Tibial nerve (tissue), 4 donors: ENCODE results near the gene MOV10L1. TPM values are rescaled to one million over a fixed set of nuclear protein-coding genes. Genes with fewer than 3 reads are reported as not detected.

Source experiments
- DNase-seq, 2 donors: peaks; one replicate each; pipeline ENCODE4 v3.0.0-alpha.2; 2019; ENCODE audit warnings: low spot score in 2 of 2
- H3K27ac ChIP-seq, 4 donors: fragments of 200-600 bp; sonication (generic) in 3 of 4; one replicate each; pipeline ENCODE4 v1.5.1; 2017 to 2019; ENCODE audit warnings: mild to moderate bottlenecking in 1 of 4
- H3K27me3 ChIP-seq, 2 donors: fragments of 200-600 bp; sonication (generic) in 1 of 2; one replicate each; pipeline versions ENCODE4 v1.5.1 to v1.6.0; 2017 to 2019
- H3K36me3 ChIP-seq, 3 donors: fragments of 200-600 bp; sonication (generic); one replicate each; pipeline ENCODE4 v1.5.1; 2018 to 2019
- H3K4me1 ChIP-seq, 4 donors: fragments of 200-600 bp; sonication (generic) in 3 of 4; one replicate each; pipeline ENCODE4 v1.5.1; 2017 to 2019
- H3K4me3 ChIP-seq, 4 donors: fragments of 200-600 bp; sonication (generic) in 3 of 4; one replicate each; pipeline ENCODE4 v1.5.1; 2017 to 2019; ENCODE audit warnings: mild to moderate bottlenecking in 1 of 4, moderate library complexity in 1 of 4
- H3K9me3 ChIP-seq, 4 donors: fragments of 200-600 bp; sonication (generic) in 3 of 4; one replicate each; pipeline ENCODE4 v1.5.1; 2017 to 2019
- CTCF ChIP-seq, 5 experiments: fragments of 200-600 bp in 3 of 5; fragments of 450-650 bp in 2 of 5; sonication (generic) in 3 of 5; IDR thresholded peaks; one replicate each; pipeline ENCODE4 v1.5.1; 2016 to 2019; ENCODE audit warnings: antibody characterized with exemption in 5 of 5, mild to moderate bottlenecking in 3 of 5, moderate library complexity in 2 of 5
- EP300 ChIP-seq, 2 donors: sonication (generic); formaldehyde crosslinking; IDR thresholded peaks; one replicate each; pipeline ENCODE4 v1.6.1; 2017; ENCODE audit warnings: antibody characterized with exemption in 2 of 2, mild to moderate bottlenecking in 1 of 2
- POLR2A ChIP-seq, 2 donors: fragments of 450-650 bp; IDR thresholded peaks; one replicate each; pipeline ENCODE4 v1.6.1; 2017; ENCODE audit warnings: antibody characterized with exemption in 2 of 2, mild to moderate bottlenecking in 2 of 2, moderate library complexity in 2 of 2
- WGBS, 2 donors: methylation state at CpG; one replicate each; pipeline ENCODE4 v1.1.5; 2018; 5-methylcytosine and 5-hydroxymethylcytosine counted together
- total RNA-seq, 4 donors: library from RNA; depleted of rRNA; stranded (reverse); fragments of >200 nt; gene quantifications; one replicate each; pipeline ENCODE4 v1.1.0, GENCODE V29; 2016

Gene MOV10L1
- total RNA-seq, 4 donors from 2014 or later: 1.0 to 3.7 (median 2.6) TPM

- no peaks in the 10 kb centered on the region for H3K4me1 ChIP-seq
- H3K4me3 ChIP-seq: no peak overlapping the region
- WGBS, 2 donors: 80 to 86% methylated on average over 9 of the region's 9 CpGs
- TF ChIP-seq CTCF (IDR thresholded peaks at IDR 0.05) (no peak), EP300 (IDR thresholded peaks at IDR 0.05) (no peak), POLR2A (IDR thresholded peaks at IDR 0.05) (no peak)
- H3K9me3 ChIP-seq: no peaks in the 10 kb centered on the region
- no peak for DNase-seq
- peaks cover 0 to 22% of the 10 kb centered on the region in 2 donors for H3K27me3 ChIP-seq
- no peaks in the 10 kb centered on the region for H3K36me3 ChIP-seq
- H3K27ac ChIP-seq: no peak overlapping the region
These were observed 11.0 kb upstream of the MOV10L1 start for GRCh38 chr22:50078761-50079160.

- TF ChIP-seq EP300 (IDR thresholded peaks at IDR 0.05): no peak
- no peak for TF ChIP-seq POLR2A (IDR thresholded peaks at IDR 0.05)
- no peak for TF ChIP-seq CTCF (IDR thresholded peaks at IDR 0.05)
- Histone ChIP-seq H3K27ac (no peak overlapping the region), H3K4me3 (no peak overlapping the region), H3K27me3 (peaks cover 0 to 29% of the 10 kb centered on the region in 2 donors), H3K9me3 (no peaks in the 10 kb centered on the region), H3K36me3 (no peaks in the 10 kb centered on the region), H3K4me1 (peaks cover 0 to 9% (median 0%) of the 10 kb centered on the region in 4 donors)
- WGBS, 2 donors: 78 to 79% methylated on average over 13 of the region's 13 CpGs
- DNase-seq: no peak
These were observed 9.7 kb upstream of the MOV10L1 start for GRCh38 chr22:50080077-50080465.

- no peaks in the 10 kb centered on the region for H3K9me3 ChIP-seq
- H3K27me3 ChIP-seq: peaks cover 0 to 29% of the 10 kb centered on the region in 2 donors
- TF ChIP-seq CTCF (IDR thresholded peaks at IDR 0.05) (no peak), POLR2A (IDR thresholded peaks at IDR 0.05) (no peak), EP300 (IDR thresholded peaks at IDR 0.05) (no peak)
- H3K4me3 ChIP-seq: no peak overlapping the region
- no peak for DNase-seq
- WGBS, 2 donors: 84% methylated on average over 25 to 27 of the region's 27 CpGs
- H3K36me3 ChIP-seq: no peaks in the 10 kb centered on the region
- H3K27ac ChIP-seq: no peak overlapping the region
- peaks cover 0 to 9% (median 0%) of the 10 kb centered on the region in 4 donors for H3K4me1 ChIP-seq
These were observed 8.2 kb upstream of the MOV10L1 start for GRCh38 chr22:50081426-50082196.

GRCh38 chr22:50082197-50082715 lies 7.5 kb upstream of the MOV10L1 start:
- Histone ChIP-seq H3K36me3 (no peaks in the 10 kb centered on the region), H3K27ac (no peak overlapping the region), H3K4me1 (peaks cover 0 to 9% (median 0%) of the 10 kb centered on the region in 4 donors), H3K27me3 (peaks cover 0 to 35% of the 10 kb centered on the region in 2 donors), H3K9me3 (no peaks in the 10 kb centered on the region), H3K4me3 (no peak overlapping the region)
- 74 to 86% methylated on average over 14 to 18 of the region's 18 CpGs for WGBS, 2 donors
- TF ChIP-seq CTCF (IDR thresholded peaks at IDR 0.05) (no peak), EP300 (IDR thresholded peaks at IDR 0.05) (no peak), POLR2A (IDR thresholded peaks at IDR 0.05) (no peak)
- no peak for DNase-seq

- Histone ChIP-seq H3K27ac (no peak overlapping the region), H3K27me3 (peaks cover 0 to 43% of the 10 kb centered on the region in 2 donors), H3K9me3 (no peaks in the 10 kb centered on the region), H3K36me3 (no peaks in the 10 kb centered on the region), H3K4me3 (no peak overlapping the region), H3K4me1 (peaks cover 0 to 9% (median 0%) of the 10 kb centered on the region in 4 donors)
- 87 to 89% methylated on average over 21 of the region's 21 CpGs for WGBS, 2 donors
- DNase-seq: no peak
- TF ChIP-seq CTCF (IDR thresholded peaks at IDR 0.05): no peak
- TF ChIP-seq EP300 (IDR thresholded peaks at IDR 0.05): no peak
- TF ChIP-seq POLR2A (IDR thresholded peaks at IDR 0.05): no peak
These were observed 6.8 kb upstream of the MOV10L1 start for GRCh38 chr22:50082961-50083461.
